ENCODE measurements around the gene SH3RF2.
"Not testable (repeated sequence)": the region's sequence is repeated elsewhere in the genome, so short reads cannot be mapped to it uniquely, and the experiment has no call there.

The SH3RF2 gene

DNA sequence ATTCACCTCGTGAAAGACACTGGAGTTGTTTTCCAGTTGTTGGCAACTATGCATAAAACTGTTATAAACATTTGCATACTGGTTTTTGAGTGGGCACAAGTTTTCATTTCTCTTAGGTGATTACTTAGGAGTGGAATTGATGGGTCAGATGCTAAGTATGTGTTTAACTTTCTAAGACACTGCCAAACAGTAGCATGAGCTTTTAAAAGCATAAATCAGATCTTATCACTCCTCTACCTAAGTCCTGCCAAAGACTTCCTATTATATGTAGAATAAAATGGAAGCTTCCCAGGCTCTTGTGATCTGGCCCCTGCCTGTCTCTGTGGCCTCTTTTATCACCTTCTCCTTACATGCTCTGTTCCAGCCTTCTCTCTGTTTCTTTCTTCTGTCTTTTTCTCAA is 72.6 kb downstream of the SH3RF2 start:
- H3K4me3 ChIP-seq (ENCODE audit: low read depth in 1 of 2, low read length in 2 of 2), result no peak overlapping the region
- no peaks in the 10 kb centered on the region for H3K4me1 ChIP-seq (ENCODE audit: insufficient read depth, low read length)
- TF ChIP-seq, protein P1, sequence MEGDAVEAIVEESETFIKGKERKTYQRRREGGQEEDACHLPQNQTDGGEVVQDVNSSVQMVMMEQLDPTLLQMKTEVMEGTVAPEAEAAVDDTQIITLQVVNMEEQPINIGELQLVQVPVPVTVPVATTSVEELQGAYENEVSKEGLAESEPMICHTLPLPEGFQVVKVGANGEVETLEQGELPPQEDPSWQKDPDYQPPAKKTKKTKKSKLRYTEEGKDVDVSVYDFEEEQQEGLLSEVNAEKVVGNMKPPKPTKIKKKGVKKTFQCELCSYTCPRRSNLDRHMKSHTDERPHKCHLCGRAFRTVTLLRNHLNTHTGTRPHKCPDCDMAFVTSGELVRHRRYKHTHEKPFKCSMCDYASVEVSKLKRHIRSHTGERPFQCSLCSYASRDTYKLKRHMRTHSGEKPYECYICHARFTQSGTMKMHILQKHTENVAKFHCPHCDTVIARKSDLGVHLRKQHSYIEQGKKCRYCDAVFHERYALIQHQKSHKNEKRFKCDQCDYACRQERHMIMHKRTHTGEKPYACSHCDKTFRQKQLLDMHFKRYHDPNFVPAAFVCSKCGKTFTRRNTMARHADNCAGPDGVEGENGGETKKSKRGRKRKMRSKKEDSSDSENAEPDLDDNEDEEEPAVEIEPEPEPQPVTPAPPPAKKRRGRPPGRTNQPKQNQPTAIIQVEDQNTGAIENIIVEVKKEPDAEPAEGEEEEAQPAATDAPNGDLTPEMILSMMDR (IDR thresholded peaks at IDR 0.05; ENCODE audit: borderline replicate concordance, extremely low read depth, low read length, poor library complexity, severe bottlenecking), result no peak
- no peak for TF ChIP-seq EZH2 (IDR thresholded peaks at IDR 0.05; ENCODE audit: borderline replicate concordance, low read depth, low read length, severe bottlenecking)
- H3K27ac ChIP-seq (ENCODE audit: low read length), result no peak overlapping the region
- no peak overlapping the region for H3K4me2 ChIP-seq (ENCODE audit: insufficient read depth, low read length)
- no peaks in the 10 kb centered on the region for H3K79me2 ChIP-seq (ENCODE audit: insufficient read depth, low read length)
- H2AFZ ChIP-seq (ENCODE audit: low read depth, low read length), result no peak overlapping the region
- no peaks in the 10 kb centered on the region for H3K36me3 ChIP-seq (ENCODE audit: insufficient read depth, low read length)
- no peaks in the 10 kb centered on the region for H4K20me1 ChIP-seq (ENCODE audit: insufficient read depth, low read length)
- H3K27me3 ChIP-seq (ENCODE audit: insufficient read depth, low read length, poor library complexity), result peaks cover 3% of the 10 kb centered on the region
- ATAC-seq (ENCODE audit: insufficient read depth, low read depth) (no peak), DNase-seq (no peak)
- no peaks in the 10 kb centered on the region for H3K9me3 ChIP-seq (ENCODE audit: insufficient read depth, low read length, severe bottlenecking)
- no peak overlapping the region for H3K9ac ChIP-seq (ENCODE audit: low read depth, low read length)

DNA sequence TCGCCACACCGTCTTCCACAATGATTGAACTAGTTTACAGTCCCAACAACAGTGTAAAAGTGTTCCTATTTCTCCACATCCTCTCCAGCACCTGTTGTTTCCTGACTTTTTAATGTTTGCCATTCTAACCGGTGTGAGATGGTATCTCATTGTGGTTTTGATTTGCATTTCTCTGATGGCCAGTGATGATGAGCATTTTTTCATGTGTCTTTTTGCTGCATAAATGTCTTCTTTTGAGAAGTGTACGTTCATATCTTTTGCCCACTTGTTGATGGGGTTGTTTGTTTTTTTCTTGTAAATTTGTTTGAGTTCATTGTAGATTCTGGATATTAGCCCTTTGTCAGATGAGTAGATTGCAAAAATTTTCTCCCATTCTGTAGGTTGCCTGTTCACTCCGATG is 74.1 kb downstream of the SH3RF2 start:
- not testable (repeated sequence) for H3K4me1 ChIP-seq (ENCODE audit: insufficient read depth, low read length); H3K27me3 ChIP-seq (ENCODE audit: insufficient read depth, low read length, poor library complexity); H3K4me2 ChIP-seq (ENCODE audit: insufficient read depth, low read length); H3K36me3 ChIP-seq (ENCODE audit: insufficient read depth, low read length); H2AFZ ChIP-seq (ENCODE audit: low read depth, low read length); H3K79me2 ChIP-seq (ENCODE audit: insufficient read depth, low read length); H3K27ac ChIP-seq (ENCODE audit: low read length); H3K4me3 ChIP-seq (ENCODE audit: low read depth in 1 of 2, low read length in 2 of 2); H3K9ac ChIP-seq (ENCODE audit: low read depth, low read length); ATAC-seq (ENCODE audit: insufficient read depth, low read depth); H3K9me3 ChIP-seq (ENCODE audit: insufficient read depth, low read length, severe bottlenecking); H4K20me1 ChIP-seq (ENCODE audit: insufficient read depth, low read length); DNase-seq

DNA sequence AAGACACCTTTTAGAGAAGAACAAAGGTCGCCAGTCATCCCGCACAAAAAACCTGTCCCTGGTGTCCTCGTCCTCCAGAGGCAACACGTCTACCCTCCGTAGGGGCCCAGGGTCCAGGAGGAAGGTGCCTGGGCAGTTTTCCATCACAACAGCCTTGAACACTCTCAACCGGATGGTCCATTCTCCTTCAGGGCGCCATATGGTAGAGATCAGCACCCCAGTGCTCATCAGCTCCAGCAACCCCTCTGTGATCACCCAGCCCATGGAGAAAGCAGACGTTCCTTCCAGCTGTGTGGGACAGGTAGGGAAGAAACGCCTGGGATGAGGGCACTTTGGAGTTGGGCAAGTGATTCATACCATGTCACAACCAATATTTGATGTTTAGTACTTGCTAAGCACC is 77.4 kb downstream of the SH3RF2 start:
- no peaks in the 10 kb centered on the region for H3K4me1 ChIP-seq (ENCODE audit: insufficient read depth, low read length)
- H3K9ac ChIP-seq (ENCODE audit: low read depth, low read length), result no peak overlapping the region
- H3K27me3 ChIP-seq (ENCODE audit: insufficient read depth, low read length, poor library complexity), result no peaks in the 10 kb centered on the region
- H3K36me3 ChIP-seq (ENCODE audit: insufficient read depth, low read length), result no peaks in the 10 kb centered on the region
- H3K27ac ChIP-seq (ENCODE audit: low read length), result no peak overlapping the region
- TF ChIP-seq, protein P1 (IDR thresholded peaks at IDR 0.05; ENCODE audit: borderline replicate concordance, extremely low read depth, low read length, poor library complexity, severe bottlenecking), result no peak
- no peak for TF ChIP-seq EZH2 (IDR thresholded peaks at IDR 0.05; ENCODE audit: borderline replicate concordance, low read depth, low read length, severe bottlenecking)
- H3K79me2 ChIP-seq (ENCODE audit: insufficient read depth, low read length), result no peaks in the 10 kb centered on the region
- ATAC-seq (ENCODE audit: insufficient read depth, low read depth) (no peak), DNase-seq (no peak)
- H3K4me2 ChIP-seq (ENCODE audit: insufficient read depth, low read length), result no peak overlapping the region
- no peaks in the 10 kb centered on the region for H4K20me1 ChIP-seq (ENCODE audit: insufficient read depth, low read length)
- H3K9me3 ChIP-seq (ENCODE audit: insufficient read depth, low read length, severe bottlenecking), result no peaks in the 10 kb centered on the region
- H3K4me3 ChIP-seq (ENCODE audit: low read depth in 1 of 2, low read length in 2 of 2), result no peak overlapping the region
- no peak overlapping the region for H2AFZ ChIP-seq (ENCODE audit: low read depth, low read length)

DNA sequence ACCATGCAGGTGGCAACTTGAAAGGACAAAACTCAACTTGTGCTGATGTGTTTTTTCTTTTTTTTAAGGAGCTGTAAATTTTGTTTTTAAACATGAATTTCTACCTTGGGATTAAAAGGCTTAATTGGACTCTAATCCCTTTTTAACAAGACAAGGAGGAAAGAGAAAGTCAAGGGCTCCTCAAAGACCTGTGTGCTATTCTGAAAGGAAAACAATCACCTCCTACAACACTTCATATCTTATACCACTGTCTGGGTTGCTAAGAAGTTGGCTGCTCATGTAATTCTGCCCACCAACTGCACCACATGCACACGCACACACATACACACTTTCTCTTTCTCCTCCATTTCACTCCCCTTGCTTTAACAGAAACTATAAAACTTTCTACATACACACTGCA is 78.6 kb downstream of the SH3RF2 start:
- Histone ChIP-seq H2AFZ (ENCODE audit: low read depth, low read length) (no peak overlapping the region), H3K9ac (ENCODE audit: low read depth, low read length) (no peak overlapping the region), H3K79me2 (ENCODE audit: insufficient read depth, low read length) (no peaks in the 10 kb centered on the region), H3K4me1 (ENCODE audit: insufficient read depth, low read length) (no peaks in the 10 kb centered on the region), H3K36me3 (ENCODE audit: insufficient read depth, low read length) (no peaks in the 10 kb centered on the region), H3K4me2 (ENCODE audit: insufficient read depth, low read length) (no peak overlapping the region), H3K27ac (ENCODE audit: low read length) (no peak overlapping the region), H3K4me3 (ENCODE audit: low read depth in 1 of 2, low read length in 2 of 2) (no peak overlapping the region), H3K9me3 (ENCODE audit: insufficient read depth, low read length, severe bottlenecking) (no peaks in the 10 kb centered on the region), H3K27me3 (ENCODE audit: insufficient read depth, low read length, poor library complexity) (no peaks in the 10 kb centered on the region), H4K20me1 (ENCODE audit: insufficient read depth, low read length) (no peaks in the 10 kb centered on the region)
- TF ChIP-seq, protein P1 (IDR thresholded peaks at IDR 0.05; ENCODE audit: borderline replicate concordance, extremely low read depth, low read length, poor library complexity, severe bottlenecking), result no peak
- TF ChIP-seq EZH2 (IDR thresholded peaks at IDR 0.05; ENCODE audit: borderline replicate concordance, low read depth, low read length, severe bottlenecking), result no peak
- DNase-seq (no peak), ATAC-seq (ENCODE audit: insufficient read depth, low read depth) (no peak)

Measured in DND-41 (cell line).